NCI-H2227 (cell line): ENCODE results near the gene PCBP3.
"Not testable (repeated sequence)": the region's sequence is repeated elsewhere in the genome, so short reads cannot be mapped to it uniquely, and the experiment has no call there.

ENCODE experiments used
- DNase-seq: peaks from one replicate; lab custom pipeline; 2025; ENCODE audit not compliant: unreplicated experiment; lab: John Stamatoyannopoulos, UW

The PCBP3 gene

DNA sequence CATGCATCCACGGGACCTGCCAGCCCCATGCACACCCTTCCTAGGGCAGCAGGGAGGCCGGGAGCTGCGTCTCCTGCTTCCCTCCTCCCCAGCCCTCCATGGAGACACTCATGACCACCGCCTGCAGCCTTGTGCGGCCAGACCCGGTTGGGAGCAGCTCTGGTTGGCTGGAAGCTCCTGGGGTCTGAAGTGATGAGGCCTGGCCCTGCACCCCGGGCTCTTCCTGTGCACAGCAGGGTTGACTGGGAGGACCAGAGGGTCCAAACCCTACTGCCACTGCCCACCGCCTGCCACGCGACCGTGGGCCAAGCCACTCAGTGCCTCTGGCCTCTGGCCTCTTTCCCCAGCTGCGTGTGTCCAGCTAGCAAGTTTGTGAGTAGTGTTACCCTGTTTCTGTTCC is 226.9 kb downstream of the PCBP3 start:
- no peak for DNase-seq

DNA sequence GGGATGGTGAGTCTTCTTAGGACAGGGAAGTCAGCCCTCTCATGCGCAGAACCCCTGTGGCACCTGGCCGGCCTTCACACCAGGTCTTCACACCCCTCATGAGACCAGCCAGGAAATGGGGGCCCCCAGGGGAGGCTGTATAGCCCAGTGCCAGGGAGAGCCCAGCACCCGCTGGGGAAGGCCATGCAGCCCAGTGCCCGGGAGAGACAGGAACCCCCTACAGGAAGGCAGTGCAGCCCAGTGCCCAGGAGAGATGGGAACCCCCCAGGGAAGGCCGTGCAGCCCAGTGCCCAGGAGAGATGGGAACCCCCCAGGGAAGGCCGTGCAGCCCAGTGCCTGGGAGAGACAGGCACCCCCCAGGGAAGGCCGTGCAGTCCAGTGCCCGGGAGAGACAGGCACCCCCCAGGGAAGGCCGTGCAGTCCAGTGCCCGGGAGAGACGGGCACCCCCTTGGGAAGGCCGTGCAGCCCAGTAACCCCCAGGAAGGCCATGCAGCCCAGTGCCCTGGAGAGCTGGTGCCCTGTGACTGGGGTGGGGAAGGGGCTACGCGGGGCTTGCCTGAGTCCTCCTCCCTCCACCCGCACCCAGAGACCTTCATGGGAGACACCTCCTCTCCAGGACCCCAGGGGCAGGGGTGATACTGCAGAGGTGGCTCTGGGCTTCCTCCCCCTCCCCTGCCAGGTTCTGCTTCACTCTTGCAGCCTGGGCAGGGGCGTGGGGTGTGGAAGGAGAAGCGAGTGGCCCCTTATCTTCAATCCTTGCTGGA is 227.5 kb downstream of the PCBP3 start:
- no peak for DNase-seq

DNA sequence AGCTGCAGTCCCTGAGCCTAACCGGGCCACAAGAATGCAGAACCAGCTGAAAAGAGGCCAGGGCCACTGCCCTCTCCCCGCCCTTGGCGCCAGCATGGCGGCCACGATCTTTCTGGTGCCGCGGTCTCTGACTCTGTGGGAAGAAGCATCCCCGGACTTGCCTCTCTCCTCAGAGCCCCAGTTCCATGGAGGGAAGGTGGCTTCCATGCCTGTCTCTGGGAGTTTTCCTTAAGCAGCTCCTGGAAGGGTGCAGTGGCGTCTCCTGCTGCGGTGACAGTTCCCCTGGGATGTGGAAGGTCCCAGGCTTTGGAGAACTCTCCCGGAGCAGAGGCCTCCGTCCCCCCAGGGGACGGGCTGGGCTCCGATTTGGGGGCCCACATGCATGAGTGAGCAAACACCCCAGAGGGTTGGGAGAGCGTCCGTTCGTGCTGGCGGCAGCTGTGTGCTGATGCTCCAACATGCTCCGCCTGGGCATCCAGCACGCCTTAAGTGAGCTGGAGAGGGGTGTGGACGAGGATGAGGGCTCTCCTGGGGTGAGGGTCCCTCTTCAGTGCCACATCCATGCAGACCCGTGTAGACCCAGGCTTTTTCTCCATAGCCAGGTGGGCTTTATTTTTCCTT is 228.2 kb downstream of the PCBP3 start:
- no peak for DNase-seq

DNA sequence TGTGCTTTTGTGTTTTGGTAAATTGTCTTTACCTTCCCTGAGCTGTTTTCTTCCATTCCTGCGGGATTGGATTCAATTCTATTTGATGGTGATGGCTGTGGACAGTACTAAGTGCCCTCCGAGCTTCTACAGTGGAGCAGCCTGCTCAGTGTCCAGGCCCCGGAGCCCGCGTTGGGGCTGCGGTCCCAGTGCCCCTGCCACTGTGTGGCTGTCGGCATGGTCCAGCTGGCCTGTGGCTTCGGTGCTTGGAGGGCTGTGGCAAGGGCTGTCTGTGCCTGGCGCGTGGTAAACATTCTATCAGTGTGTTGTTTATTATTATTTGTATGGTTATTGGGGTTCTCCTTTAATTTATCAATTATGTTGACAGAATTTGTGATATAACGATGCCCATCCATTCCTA is 228.9 kb downstream of the PCBP3 start:
- no peak for DNase-seq

DNA sequence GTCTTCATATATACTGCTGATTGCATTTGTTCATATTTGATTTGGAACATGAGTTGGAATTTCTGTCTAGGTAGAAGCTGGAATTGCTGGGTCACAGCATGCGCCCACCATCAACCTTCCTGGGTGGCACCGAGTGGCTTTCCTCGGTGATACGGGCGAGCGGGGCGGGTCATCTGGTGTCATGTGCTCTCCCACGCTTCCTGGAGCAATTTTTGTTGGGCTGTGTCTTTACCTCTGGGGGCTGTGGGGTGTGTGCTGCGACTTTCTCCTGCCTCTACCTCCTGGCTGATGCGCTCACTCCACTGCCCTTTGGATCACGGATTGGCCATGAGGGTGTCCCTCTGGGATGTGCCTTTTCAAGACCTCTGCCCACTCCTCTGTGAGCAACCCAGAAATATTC is 229.4 kb downstream of the PCBP3 start:
- no peak for DNase-seq

DNA sequence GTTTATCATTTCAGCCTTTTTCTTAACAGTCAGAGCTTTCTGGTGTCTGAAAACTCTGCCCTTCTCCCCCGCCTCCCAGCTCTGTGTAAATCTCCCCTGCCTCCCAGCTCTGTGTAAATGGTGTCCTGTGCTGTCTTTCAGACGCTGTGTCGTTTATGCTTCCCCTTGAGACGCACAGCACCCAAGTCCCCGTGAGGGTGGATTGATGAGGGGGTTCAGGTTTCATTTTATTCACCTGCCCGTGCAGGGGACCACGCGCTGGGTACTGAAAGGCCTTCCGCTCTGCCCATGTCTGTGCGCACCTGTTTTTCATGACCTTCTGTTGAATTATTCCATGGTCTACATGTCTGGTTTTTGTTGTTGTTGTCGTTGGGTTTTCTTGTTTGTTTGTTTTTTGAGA is 229.9 kb downstream of the PCBP3 start:
- no peak for DNase-seq

DNA sequence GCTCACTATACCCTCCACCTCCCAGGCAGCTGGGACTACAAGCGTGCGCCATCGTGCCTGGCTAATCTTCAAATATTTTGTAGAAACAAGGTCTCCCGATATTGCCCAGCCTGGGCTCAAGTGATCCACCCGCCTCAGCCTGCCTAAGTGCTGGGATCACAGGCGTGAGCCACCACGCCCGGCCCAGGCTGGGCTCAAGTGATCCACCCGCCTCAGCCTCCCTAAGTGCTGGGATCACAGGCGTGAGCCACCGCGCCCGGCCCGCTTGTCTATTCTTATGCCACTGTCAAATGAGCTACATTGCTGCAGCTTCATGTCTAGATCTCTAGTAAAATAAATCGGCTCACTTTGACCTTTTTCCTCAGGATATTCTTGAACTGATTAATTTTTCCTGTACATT is 230.3 kb downstream of the PCBP3 start:
- DNase-seq: no peak

DNA sequence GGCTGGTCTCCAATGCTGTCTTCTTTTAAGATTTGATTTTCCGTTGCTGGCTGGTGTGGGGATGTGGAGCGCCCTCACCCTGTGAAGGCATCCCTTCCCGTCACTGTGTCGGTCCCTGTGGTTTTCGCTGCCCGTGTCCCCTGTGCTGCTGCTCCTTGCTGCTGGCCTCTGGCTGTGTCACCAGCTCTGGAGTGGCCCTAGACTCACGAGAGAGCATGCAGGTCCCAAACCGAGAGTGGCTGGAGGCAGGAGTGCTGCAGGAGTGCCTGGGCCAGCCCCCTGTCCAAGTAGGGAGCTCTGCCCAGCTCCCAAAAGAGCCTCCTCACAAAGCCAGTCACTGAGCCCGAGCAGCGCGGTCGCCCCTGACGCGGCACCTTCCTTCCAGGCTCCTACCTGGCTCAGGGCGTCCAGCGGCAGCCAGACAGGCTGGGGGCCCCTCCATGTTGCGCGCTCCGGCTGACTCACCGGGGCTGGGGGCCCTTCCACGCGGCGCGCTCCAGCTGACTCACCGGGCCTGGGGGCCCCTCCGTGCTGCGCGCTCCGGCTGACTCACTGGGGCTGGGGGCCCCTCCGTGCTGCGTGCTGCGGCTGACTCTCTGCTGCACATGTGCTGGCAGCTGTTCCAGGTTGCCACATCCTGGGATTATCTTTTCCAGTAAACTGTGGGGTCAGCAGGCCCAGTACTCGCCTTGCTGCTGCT is 231.3 kb downstream of the PCBP3 start:
- DNase-seq: no peak

DNA sequence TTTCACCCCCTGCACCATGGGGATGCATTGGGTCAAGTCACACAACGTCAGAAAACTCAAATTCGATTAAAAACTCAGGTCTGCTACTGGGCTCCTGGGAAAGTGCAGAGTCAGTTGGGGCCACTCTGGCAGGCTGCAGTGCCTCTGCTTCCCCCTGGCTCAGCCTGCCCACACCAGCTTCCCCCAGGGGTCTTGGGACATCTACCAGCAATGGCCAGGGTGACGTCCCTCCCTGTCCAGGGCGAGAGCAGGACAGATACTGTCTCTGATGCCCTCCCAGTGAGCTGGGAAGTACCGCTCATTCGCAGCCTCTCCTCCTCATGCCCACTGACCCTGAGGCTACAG is 231.9 kb downstream of the PCBP3 start:
- DNase-seq: no peak

DNA sequence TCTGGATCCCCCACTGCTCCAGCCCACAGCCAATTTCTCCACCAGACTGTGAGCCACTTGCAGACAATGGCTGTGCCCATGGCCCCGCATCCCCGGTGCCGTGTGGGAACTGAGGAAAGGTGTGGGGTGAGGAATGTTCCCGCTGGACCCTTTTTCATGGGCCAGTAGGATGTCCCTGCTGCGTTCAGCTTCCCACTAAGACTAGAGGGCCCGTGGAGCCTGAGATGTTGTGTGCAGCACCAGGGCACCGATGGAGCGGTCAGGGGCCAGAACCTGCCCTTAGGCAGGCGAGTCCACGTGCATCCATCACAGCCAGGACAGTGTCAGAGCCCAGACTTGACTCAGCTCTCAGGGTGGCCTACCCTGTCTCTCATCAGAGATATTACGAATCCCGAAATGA is 232.4 kb downstream of the PCBP3 start:
- DNase-seq: no peak

DNA sequence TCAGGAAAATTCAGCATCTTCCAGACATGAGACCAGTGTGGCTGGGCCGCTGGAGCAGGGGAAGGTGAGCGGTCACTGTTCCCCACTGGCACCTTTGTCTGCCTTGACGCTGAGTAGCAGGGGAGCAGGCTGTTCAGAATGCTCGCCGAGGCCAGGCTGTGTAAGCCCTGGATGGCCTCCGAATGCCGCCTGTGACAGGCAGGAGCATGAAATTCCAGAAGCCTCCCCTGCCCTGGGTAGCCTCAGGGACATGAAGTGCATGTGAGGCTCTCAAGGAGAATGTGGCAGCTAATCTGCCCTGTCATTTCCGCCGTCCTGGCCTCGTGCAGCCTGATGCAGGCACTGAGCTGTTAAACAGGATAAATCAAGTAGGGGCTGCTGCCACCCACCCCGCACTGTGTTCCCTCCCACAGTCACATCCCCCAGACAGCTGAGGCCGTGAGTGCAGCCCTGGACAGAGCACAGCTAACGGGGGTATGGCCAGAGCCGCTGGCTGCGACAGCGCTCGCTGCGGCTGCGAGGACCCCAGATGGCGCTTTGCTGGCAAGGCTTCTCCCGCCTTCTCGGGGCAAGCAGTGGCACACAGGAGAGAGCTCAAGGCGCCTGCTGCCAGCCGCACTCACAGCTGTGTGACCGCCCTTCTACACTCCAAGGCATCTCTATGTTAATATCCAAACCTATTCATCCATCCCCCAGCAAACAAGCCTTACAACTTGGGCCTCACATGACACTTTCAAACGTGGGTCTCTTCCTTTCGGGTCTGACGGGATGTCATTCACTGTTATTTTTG is 233.1 kb downstream of the PCBP3 start:
- DNase-seq: peak; percentile 29

DNA sequence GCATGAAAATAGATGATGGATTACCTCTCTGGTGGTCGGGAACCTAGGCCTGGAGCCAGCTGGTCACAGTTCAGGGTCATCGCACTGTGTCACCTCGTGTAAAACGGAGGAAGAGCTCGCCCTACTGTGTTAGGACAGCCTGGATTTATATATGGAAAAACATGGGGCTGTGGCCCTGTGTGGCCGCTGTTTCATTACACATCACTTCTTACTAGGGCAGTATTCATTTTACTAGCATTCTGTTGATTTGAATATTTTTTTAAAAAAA is 233.6 kb downstream of the PCBP3 start:
- no peak for DNase-seq

DNA sequence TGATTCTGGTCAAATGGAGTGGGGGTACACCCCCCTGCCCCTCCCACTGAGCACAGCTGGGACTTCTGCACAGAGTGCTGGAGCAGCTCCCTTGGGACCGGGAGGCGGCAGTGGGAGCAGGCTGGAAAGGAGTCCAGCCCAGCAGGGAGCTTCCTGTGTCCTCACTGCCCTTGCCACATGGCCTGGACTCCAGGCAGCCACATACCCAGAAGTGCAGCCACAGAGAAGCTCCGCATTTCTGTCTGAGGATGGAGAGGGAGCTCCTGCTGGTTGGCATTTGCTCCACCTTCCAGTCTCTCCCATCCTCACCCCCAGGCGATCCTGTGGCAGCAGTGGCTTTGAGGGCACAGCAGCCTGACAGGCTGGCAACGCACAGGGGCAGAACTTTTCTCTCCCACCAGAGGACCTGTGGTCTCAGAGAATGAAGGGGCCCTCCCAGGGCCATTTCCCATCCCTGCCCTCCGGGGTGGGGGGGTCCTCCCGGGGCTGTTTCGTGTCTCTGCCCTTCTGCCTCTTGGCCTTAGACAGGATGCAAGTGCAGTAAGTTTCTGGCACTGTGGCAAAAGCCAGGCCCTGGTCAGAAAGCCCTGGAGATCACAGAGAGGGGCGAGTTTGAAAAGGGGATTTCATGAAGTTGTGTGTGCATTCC is 234.4 kb downstream of the PCBP3 start:
- no peak for DNase-seq

DNA sequence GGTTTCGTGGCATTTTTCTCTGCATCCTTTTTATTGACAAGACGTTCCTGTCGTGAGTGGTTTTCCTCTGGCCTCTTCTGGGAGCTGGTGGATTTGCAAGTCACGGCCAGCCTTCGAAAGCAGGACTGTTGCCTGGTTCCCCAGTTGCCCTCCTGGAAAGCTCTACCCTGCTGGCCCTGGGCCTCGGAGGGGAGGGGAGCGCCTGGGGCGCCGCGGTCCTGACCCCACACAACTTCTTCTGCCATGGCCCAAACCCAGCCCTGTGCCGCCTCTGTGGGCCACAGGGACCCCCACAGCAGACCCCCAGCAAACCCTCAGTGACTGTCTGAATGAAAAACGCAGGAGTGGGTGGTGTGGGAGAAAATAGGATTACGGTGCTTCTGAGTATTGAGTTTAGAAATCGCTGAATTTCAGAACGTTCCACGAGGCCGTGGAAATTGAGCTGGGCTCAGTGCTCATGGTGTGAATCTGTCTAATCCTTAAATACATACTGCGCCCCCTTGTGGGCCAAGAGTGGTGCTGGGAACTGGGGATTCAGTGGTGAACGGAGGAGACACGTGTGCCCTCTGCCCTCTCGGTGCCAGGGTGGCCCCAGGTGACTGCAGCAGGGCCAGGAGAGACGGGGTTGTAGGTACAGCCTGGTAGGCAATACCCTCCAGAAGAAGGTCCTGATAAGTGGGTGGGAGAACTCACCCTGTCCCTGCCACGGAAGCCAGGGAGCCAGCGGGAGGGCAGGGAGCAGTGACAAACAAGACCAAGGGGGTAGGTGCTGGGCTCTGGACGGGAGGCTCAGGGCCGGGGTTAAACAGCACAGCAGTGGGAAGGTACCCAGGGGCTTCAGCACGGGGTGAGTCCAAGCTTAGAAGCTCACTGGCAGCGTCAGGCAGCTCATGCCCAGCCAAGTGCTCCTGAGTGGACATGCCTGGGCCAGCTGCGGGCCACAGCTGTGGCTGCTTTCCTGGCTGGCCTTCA is 236.9 kb downstream of the PCBP3 start:
- peak; percentile 67 for DNase-seq

DNA sequence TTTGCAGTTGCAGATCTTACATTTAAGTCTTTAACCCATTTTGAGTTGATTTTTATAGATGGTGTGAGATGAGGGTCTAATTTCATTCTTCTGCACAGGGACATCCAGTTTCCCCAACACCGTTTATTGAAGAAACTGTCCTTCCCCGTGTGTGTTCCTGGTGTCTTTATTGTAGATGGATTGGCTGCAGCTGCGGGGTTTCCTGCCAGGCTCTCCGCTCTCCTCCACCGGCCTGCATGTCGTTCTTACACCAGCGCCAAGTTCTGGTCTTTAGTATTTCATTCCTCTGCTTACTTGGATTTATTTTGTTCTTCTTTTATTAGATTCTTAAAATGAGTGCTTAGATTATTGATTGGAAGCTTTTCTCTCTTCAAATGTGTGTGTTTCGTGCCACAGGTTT is 239.1 kb downstream of the PCBP3 start:
- DNase-seq: no peak

DNA sequence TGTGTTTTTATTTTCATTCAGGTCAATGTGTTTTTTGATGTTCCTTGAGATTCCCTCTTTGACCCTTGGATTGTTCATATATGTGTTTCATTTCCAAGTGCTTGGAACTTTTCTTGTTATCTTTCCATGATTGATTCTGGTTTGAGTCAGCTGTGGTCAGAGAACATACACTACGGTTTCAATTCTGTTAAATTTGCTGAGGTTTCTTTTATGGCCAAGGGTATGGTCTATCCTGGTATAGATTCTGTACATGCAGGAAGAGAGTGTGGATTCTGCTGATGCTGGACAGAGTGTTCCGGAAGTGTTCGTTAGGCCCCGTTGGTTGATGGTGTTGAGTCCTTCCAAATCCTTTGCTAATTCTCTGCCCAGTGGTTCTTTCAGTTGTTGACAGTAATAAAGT is 239.6 kb downstream of the PCBP3 start:
- DNase-seq: no peak

DNA sequence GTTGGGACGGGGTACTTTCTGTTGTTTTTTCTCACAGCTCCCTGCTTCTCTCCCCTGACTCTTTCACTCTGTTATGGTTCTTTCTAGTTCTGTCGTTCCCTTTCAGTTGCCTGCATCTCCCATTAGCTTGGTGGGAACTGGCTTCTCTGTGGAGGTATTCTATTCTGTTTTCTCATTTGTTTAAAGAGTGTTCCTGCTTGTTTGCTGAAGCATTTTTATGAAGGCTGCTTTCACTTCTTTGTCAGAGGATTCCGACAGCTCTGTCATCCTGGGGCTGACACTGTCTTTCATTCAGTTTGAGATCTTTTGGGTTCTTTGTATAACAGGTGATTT is 242.0 kb downstream of the PCBP3 start:
- no peak for DNase-seq

DNA sequence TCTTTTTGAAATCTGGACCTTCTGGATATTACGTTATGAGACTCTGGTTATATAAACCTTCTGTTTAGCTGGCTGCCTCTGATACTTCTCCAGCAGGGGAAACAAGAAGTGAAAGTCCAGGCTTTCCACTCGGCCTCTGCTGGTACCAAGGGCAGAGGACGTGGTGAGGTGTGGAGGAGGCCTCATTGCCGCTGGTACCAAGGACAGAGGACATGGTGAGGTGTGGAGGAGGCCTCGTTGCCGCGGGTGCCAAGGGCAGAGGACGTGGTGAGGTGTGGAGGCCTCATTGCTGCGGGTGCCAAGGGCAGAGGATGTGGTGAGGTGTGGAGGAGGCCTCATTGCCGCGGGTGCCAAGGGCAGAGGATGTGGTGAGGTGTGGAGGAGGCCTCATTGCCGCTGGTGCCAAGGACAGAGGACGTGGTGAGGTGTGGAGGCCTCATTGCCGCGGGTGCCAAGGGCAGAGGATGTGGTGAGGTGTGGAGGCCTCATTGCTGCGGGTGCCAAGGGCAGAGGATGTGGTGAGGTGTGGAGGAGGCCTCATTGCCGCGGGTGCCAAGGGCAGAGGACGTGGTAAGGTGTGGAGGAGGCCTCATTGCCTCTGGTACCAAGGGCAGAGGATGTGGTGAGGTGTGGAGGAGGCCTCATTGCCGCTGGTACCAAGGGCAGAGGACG is 242.5 kb downstream of the PCBP3 start:
- DNase-seq: not testable (repeated sequence)

DNA sequence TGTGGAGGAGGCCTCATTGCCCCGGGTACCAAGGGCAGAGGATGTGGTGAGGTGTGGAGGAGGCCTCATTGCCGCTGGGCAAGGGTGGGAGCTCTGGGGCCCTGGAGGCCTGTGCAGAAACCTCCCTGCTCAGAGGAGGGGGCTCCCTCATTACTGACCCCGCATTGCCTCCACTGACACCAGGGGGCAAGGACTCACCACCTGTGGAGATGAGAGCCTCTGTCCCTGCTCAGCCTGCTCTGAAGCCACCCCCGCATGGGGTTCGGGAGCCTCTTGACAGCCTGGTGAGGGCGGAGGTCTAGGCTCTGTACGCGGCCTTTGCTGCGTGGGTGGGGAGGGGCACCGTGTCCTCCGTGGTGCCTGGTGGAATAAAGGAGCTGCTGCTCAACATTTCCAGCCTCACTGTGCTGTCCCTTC is 243.1 kb downstream of the PCBP3 start:
- no peak for DNase-seq

DNA sequence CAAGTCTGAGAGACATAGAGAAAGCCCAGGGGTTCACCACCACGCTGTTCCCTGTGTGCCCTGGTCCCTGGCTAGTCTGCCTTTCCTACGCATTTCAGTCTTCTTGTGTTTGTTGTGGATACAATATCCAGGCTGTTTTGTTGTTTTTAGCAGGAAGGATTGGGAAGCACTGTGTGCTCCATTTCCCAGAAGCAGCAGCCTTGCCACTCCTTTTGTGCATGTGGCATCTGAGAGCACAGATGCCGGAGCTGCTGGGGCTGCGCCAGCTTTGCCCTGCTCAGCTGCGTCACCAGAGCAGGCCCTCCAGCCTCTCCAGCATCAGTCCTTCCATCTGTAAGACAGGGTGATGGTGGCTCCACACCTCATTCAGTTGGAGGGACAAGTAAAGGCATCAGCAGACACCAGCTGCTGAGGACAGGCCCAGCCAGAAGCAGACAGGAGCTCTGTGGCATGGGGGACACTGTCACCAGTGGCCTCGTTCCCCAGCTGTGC is 243.6 kb downstream of the PCBP3 start:
- no peak for DNase-seq
